Measurements from ENCODE around the gene TTC34.

Gene TTC34

GRCh38 chr1:2591581-2592261, 209.8 kb downstream of the TTC34 start:
- TF ChIP-seq CTCF (IDR thresholded peaks at IDR 0.05; ENCODE audit: low read depth, low read length, missing control alignments) = no peak
- in situ Hi-C loops (cut with HindIII; ENCODE audit: low sequenced_read_pairs) = no loop called here
- DNase-seq (ENCODE audit: low read depth) = no peak
- no peak overlapping the region for H3K4me3 ChIP-seq (ENCODE audit: low read depth, low read length)

- H3K4me3 ChIP-seq (ENCODE audit: low read depth, low read length) = no peak overlapping the region
- no peak for DNase-seq (ENCODE audit: low read depth)
- no peak for TF ChIP-seq CTCF (IDR thresholded peaks at IDR 0.05; ENCODE audit: low read depth, low read length, missing control alignments)
- in situ Hi-C loops (cut with HindIII; ENCODE audit: low sequenced_read_pairs) = no loop called here
These were observed 210.3 kb downstream of the TTC34 start for GRCh38 chr1:2591233-2591580.

GRCh38 chr1:2590233-2591141, 211.0 kb downstream of the TTC34 start:
- in situ Hi-C loops (cut with HindIII; ENCODE audit: low sequenced_read_pairs) = no loop called here
- DNase-seq (ENCODE audit: low read depth) = no peak
- no peak overlapping the region for H3K4me3 ChIP-seq (ENCODE audit: low read depth, low read length)
- no peak for TF ChIP-seq CTCF (IDR thresholded peaks at IDR 0.05; ENCODE audit: low read depth, low read length, missing control alignments)

- in situ Hi-C loops (cut with HindIII; ENCODE audit: low sequenced_read_pairs) = no loop called here
- no peak for TF ChIP-seq CTCF (IDR thresholded peaks at IDR 0.05; ENCODE audit: low read depth, low read length, missing control alignments)
- no peak overlapping the region for H3K4me3 ChIP-seq (ENCODE audit: low read depth, low read length)
- no peak for DNase-seq (ENCODE audit: low read depth)
These were observed 211.9 kb downstream of the TTC34 start for GRCh38 chr1:2589431-2590232.

GRCh38 chr1:2588661-2589430, 212.6 kb downstream of the TTC34 start:
- DNase-seq (ENCODE audit: low read depth) = no peak
- in situ Hi-C loops (cut with HindIII; ENCODE audit: low sequenced_read_pairs) = no loop called here
- no peak overlapping the region for H3K4me3 ChIP-seq (ENCODE audit: low read depth, low read length)
- no peak for TF ChIP-seq CTCF (IDR thresholded peaks at IDR 0.05; ENCODE audit: low read depth, low read length, missing control alignments)
